ENCODE measurements around the gene GPATCH3.

Gene GPATCH3

DNA sequence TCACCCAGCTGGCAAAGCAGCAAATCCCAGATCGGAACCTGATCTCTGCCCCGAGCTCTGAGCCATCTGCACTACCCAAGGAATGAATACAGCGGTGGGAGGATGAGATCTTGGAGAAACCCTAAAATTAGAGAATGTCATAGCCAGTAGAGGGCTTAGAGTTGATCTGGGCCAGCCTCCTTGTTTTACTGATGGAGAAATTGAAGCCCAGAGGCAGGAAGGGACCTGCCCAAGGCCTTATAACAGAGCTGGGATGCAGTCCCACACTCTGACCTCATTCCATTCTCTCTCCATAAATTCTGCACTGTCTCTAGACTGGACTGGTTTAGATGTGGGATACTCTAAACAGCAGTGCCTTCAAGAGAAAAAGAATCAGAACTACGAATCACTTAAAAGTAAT is 42.1 kb downstream of the GPATCH3 start:
- TF ChIP-seq CTCF (IDR thresholded peaks at IDR 0.05; ENCODE audit: low read depth, low read length, missing control alignments) = no peak
- DNase-seq (ENCODE audit: extremely low read depth, low read depth) = no peak
- no peak overlapping the region for H3K4me3 ChIP-seq (replicated peaks; ENCODE audit: low read depth, low read length)

- DNase-seq (ENCODE audit: extremely low read depth, low read depth) = no peak
- no peak overlapping the region for H3K4me3 ChIP-seq (replicated peaks; ENCODE audit: low read depth, low read length)
- TF ChIP-seq CTCF (IDR thresholded peaks at IDR 0.05; ENCODE audit: low read depth, low read length, missing control alignments) = no peak
Measured at GRCh38 chr1:26857473-26858060, 42.7 kb downstream of the GPATCH3 start.

- TF ChIP-seq CTCF (IDR thresholded peaks at IDR 0.05; ENCODE audit: low read depth, low read length, missing control alignments) = no peak
- no peak overlapping the region for H3K4me3 ChIP-seq (replicated peaks; ENCODE audit: low read depth, low read length)
- no peak for DNase-seq (ENCODE audit: extremely low read depth, low read depth)
Measured at GRCh38 chr1:26856604-26857469, 43.4 kb downstream of the GPATCH3 start.

DNA sequence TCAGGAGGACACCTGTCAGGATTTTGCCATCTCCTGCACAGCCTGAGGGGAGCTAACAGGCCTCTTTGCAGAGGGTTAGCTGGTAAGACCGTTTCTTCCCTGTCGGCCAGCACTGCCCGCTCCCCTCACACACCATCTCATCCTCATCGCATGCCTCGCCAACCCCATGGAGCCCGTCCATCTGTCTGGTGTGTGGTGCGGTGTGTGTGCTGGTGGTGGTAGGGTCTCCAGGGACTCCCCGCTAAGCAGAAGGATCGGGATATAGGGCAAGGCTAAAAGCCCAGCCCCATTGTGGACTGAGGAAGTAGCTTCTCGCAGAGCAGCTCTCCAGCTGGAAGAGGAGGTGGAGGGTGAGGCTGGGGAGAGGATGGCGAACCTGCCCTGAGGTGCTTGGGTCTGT is 44.1 kb downstream of the GPATCH3 start:
- no peak for DNase-seq (ENCODE audit: extremely low read depth, low read depth)
- TF ChIP-seq CTCF (IDR thresholded peaks at IDR 0.05; ENCODE audit: low read depth, low read length, missing control alignments) = no peak
- H3K4me3 ChIP-seq (replicated peaks; ENCODE audit: low read depth, low read length) = no peak overlapping the region

GRCh38 chr1:26855636-26856035 is 44.6 kb downstream of the GPATCH3 start:
- H3K4me3 ChIP-seq (replicated peaks; ENCODE audit: low read depth, low read length) = no peak overlapping the region
- TF ChIP-seq CTCF (IDR thresholded peaks at IDR 0.05; ENCODE audit: low read depth, low read length, missing control alignments) = no peak
- no peak for DNase-seq (ENCODE audit: extremely low read depth, low read depth)

- TF ChIP-seq CTCF (IDR thresholded peaks at IDR 0.05; ENCODE audit: low read depth, low read length, missing control alignments) = no peak
- no peak overlapping the region for H3K4me3 ChIP-seq (replicated peaks; ENCODE audit: low read depth, low read length)
- no peak for DNase-seq (ENCODE audit: extremely low read depth, low read depth)
Measured at GRCh38 chr1:26854906-26855305, 45.4 kb downstream of the GPATCH3 start.
